C4-2B (cell line): ENCODE results near the gene LTV1.

Experiments used
- H3K27ac ChIP-seq: fragments of 450-650 bp; 2 replicates; pipeline ENCODE4 v1.5.1; 2017
- CTCF ChIP-seq: fragments of 450-650 bp; conservative IDR thresholded peaks from 2 replicates; pipeline ENCODE4 v1.5.1; 2017; ENCODE audit warnings: mild to moderate bottlenecking
- ZFX ChIP-seq: fragments of 450-650 bp; IDR thresholded peaks from 2 replicates; pipeline ENCODE4 v1.6.1; 2017

LTV1 gene

GRCh38 chr6:143902827-143903226 lies 59.7 kb downstream of the LTV1 start:
- TF ChIP-seq CTCF = no peak
- H3K27ac ChIP-seq = no peak overlapping the region

- no peak overlapping the region for H3K27ac ChIP-seq
- TF ChIP-seq ZFX (no peak), CTCF (no peak)
These were observed 67.9 kb downstream of the LTV1 start for GRCh38 chr6:143911028-143911427.

GRCh38 chr6:143912671-143913070 lies 69.5 kb downstream of the LTV1 start:
- no peak for TF ChIP-seq ZFX
- no peak for TF ChIP-seq CTCF
- no peak overlapping the region for H3K27ac ChIP-seq
